ENCODE results near the gene ATP5ME. TPM values are rescaled to one million over a fixed set of nuclear protein-coding genes. Genes with fewer than 3 reads are reported as not detected.

The ATP5ME gene
- total RNA-seq, 4 donors from 2014 or later, result 74.5 to 126 (median 103) TPM

DNA sequence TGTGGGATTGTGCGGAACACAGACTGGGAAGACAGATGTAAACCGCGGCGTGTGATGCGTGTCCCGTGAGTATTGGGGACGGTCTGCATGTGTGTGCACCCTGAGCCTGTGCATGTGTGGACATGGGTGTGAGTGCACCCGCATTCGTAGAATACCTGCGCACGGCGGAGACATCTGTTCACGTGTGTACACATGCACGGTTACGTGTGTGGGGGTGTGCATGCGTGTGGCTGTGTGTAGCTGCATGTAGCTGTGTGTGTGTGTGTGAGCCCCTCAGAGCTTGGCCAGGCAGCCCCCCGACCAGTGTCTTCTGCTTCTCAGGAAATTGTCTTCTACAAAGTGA, 19.6 kb downstream of the ATP5ME start:
- 90 to 95% methylated on average over 4 to 17 of the region's 17 CpGs for WGBS, 2 donors
- no peak for DNase-seq
- intact Hi-C loops (cut with DNase I), result no loop called here
- no peaks in the 10 kb centered on the region for H3K36me3 ChIP-seq
- no peak overlapping the region for H3K4me3 ChIP-seq
- H3K27ac ChIP-seq, result no peak overlapping the region
- peaks cover 0 to 73% (median 2%) of the 10 kb centered on the region in 4 donors for H3K27me3 ChIP-seq
- no peaks in the 10 kb centered on the region for H3K9me3 ChIP-seq
- TF ChIP-seq, protein P1, sequence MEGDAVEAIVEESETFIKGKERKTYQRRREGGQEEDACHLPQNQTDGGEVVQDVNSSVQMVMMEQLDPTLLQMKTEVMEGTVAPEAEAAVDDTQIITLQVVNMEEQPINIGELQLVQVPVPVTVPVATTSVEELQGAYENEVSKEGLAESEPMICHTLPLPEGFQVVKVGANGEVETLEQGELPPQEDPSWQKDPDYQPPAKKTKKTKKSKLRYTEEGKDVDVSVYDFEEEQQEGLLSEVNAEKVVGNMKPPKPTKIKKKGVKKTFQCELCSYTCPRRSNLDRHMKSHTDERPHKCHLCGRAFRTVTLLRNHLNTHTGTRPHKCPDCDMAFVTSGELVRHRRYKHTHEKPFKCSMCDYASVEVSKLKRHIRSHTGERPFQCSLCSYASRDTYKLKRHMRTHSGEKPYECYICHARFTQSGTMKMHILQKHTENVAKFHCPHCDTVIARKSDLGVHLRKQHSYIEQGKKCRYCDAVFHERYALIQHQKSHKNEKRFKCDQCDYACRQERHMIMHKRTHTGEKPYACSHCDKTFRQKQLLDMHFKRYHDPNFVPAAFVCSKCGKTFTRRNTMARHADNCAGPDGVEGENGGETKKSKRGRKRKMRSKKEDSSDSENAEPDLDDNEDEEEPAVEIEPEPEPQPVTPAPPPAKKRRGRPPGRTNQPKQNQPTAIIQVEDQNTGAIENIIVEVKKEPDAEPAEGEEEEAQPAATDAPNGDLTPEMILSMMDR (IDR thresholded peaks at IDR 0.05), result no peak
- TF ChIP-seq POLR2A (IDR thresholded peaks at IDR 0.05), result no peak
- H3K4me1 ChIP-seq, result peaks cover 0 to 11% (median 0%) of the 10 kb centered on the region in 3 donors

- Histone ChIP-seq H3K4me1 (peaks cover 0 to 11% (median 0%) of the 10 kb centered on the region in 3 donors), H3K9me3 (no peaks in the 10 kb centered on the region), H3K36me3 (no peaks in the 10 kb centered on the region), H3K4me3 (no peak overlapping the region), H3K27me3 (peaks cover 0 to 78% (median 2%) of the 10 kb centered on the region in 4 donors), H3K27ac (no peak overlapping the region)
- no peak for DNase-seq
- WGBS, 2 donors, result 69 to 75% methylated on average over 12 to 18 of the region's 29 CpGs
- TF ChIP-seq POLR2A (IDR thresholded peaks at IDR 0.05), result no peak
- TF ChIP-seq, protein P1 (IDR thresholded peaks at IDR 0.05), result no peak
- intact Hi-C loops (cut with DNase I), result no loop called here
These were observed 20.1 kb downstream of the ATP5ME start for GRCh38 chr4:653831-654502.

- 79 to 87% methylated on average over 8 to 17 of the region's 35 CpGs for WGBS, 2 donors
- no peak for DNase-seq
These were observed 20.8 kb downstream of the ATP5ME start for GRCh38 chr4:653080-653821.

DNA sequence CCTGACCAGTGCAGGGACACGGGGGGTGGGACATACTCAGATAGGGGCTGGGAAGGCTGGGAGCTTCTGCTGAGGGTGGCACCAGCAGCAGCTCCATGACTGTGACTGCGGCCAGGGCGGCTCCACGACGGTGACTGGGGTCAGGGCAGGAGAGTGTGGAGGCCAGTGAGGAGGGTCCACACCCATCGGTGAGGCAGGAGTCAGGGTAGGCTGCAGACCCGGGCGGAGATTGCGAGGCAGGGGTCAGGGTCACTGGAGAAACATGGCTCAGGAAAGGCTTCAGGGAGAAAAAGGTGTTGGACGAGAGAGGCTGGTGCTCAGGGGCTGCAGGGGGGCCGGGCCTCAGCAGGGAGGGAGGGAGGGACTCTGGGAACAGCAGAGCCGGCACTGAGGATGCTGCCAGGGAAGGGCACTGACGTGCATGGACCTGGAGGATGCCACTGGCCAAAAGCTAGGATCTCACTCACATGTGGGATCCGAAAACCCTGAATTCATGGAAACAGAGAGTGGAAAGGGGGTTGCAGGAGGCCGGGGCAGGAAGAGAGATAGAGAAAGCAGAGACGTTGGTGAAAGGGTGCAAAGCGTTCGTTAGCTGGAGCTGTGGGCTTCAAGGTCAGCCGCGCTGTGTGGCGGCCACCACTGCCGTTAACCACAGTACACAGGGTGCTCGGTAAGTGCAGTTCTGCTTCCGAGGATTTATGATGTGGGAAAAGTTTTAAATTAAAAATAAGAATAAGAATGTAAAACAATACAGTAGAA, 22.0 kb downstream of the ATP5ME start:
- WGBS, 2 donors, result 63 to 73% methylated on average over 21 to 22 of the region's 24 CpGs
- H3K4me1 ChIP-seq, result peaks cover 0 to 11% (median 0%) of the 10 kb centered on the region in 3 donors
- no peak overlapping the region for H3K27ac ChIP-seq
- peaks cover 0 to 95% (median 2%) of the 10 kb centered on the region in 4 donors for H3K27me3 ChIP-seq
- intact Hi-C loops (cut with DNase I), result no loop called here
- H3K4me3 ChIP-seq, result no peak overlapping the region
- no peak for DNase-seq
- TF ChIP-seq, protein P1 (IDR thresholded peaks at IDR 0.05), result no peak
- no peak for TF ChIP-seq POLR2A (IDR thresholded peaks at IDR 0.05)
- no peaks in the 10 kb centered on the region for H3K36me3 ChIP-seq
- no peaks in the 10 kb centered on the region for H3K9me3 ChIP-seq

More at GRCh38 chr4:653080-653821, 20.8 kb downstream of the ATP5ME start:
- H3K4me3 ChIP-seq, result no peak overlapping the region
- intact Hi-C loops (cut with DNase I), result no loop called here
- no peak for TF ChIP-seq POLR2A (IDR thresholded peaks at IDR 0.05)
- TF ChIP-seq, protein P1 (IDR thresholded peaks at IDR 0.05), result no peak
- H3K4me1 ChIP-seq, result peaks cover 0 to 11% (median 0%) of the 10 kb centered on the region in 3 donors
- no peak overlapping the region for H3K27ac ChIP-seq
- H3K27me3 ChIP-seq, result peaks cover 0 to 85% (median 2%) of the 10 kb centered on the region in 4 donors
- no peaks in the 10 kb centered on the region for H3K9me3 ChIP-seq
- no peaks in the 10 kb centered on the region for H3K36me3 ChIP-seq

Measured in esophagus squamous epithelium (tissue), 5 donors.